Progenitor cell of endocrine pancreas (in vitro differentiated cells): ENCODE results near the gene FYN. TPM values are rescaled to one million over a fixed set of nuclear protein-coding genes. Genes with fewer than 3 reads are reported as not detected.
A peak's percentile ranks its signal among the peaks of the same experiment; 100 is the strongest.

ENCODE experiments used
- DNase-seq: peaks from one replicate; pipeline ENCODE4 v3.0.0; 2021; ENCODE audit warnings: low spot score; ENCODE audit not compliant: unreplicated experiment
- H3K27ac Mint-ChIP-seq: 2 replicates; pipeline ENCODE4 v1.8.0; 2021; ENCODE audit warnings: mild to moderate bottlenecking, moderate library complexity, mixed read lengths
- H3K27me3 Mint-ChIP-seq: 2 replicates; pipeline ENCODE4 v1.8.0; 2021; ENCODE audit warnings: mixed read lengths
- H3K36me3 Mint-ChIP-seq: 2 replicates; pipeline ENCODE4 v1.8.0; 2022; ENCODE audit warnings: mixed read lengths; ENCODE audit not compliant: insufficient read depth
- H3K4me1 Mint-ChIP-seq: 2 replicates; pipeline ENCODE4 v1.8.0; 2021; ENCODE audit warnings: low read depth, mixed read lengths
- H3K4me3 Mint-ChIP-seq: 2 replicates; pipeline ENCODE4 v1.8.0; 2021; ENCODE audit warnings: low read depth, mild to moderate bottlenecking, moderate library complexity, mixed read lengths
- H3K9me3 Mint-ChIP-seq: 2 replicates; pipeline ENCODE4 v1.8.0; 2021; ENCODE audit warnings: low read depth, mixed read lengths
- CTCF ChIP-seq: fragments of 200-600 bp; sonication (generic); IDR thresholded peaks from one replicate; pipeline ENCODE4 v1.5.0; 2021; ENCODE audit warnings: antibody characterized with exemption, mild to moderate bottlenecking; ENCODE audit not compliant: unreplicated experiment
- total RNA-seq: library from RNA; stranded (reverse); gene quantifications from 2 replicates; pipeline ENCODE4 v1.2.1, GENCODE V29; 2021

FYN gene
- total RNA-seq, 1 donor from 2014 or later = 169 TPM

- Mint-ChIP-seq H3K27me3 (no peaks in the 10 kb centered on the region), H3K9me3 (no peaks in the 10 kb centered on the region), H3K27ac (no peak overlapping the region), H3K4me1 (peaks cover 25% of the 10 kb centered on the region), H3K36me3 (peaks cover 30% of the 10 kb centered on the region), H3K4me3 (no peak overlapping the region)
- TF ChIP-seq CTCF = no peak
- DNase-seq = no peak
These were observed 193.1 kb downstream of the FYN start for GRCh38 chr6:111680015-111680712.

- TF ChIP-seq CTCF = no peak
- H3K36me3 Mint-ChIP-seq = peaks cover 25% of the 10 kb centered on the region
- H3K4me3 Mint-ChIP-seq = no peak overlapping the region
- no peaks in the 10 kb centered on the region for H3K9me3 Mint-ChIP-seq
- H3K4me1 Mint-ChIP-seq = peaks cover 31% of the 10 kb centered on the region
- H3K27me3 Mint-ChIP-seq = no peaks in the 10 kb centered on the region
- H3K27ac Mint-ChIP-seq = no peak overlapping the region
- no peak for DNase-seq
These were observed 194.0 kb downstream of the FYN start for GRCh38 chr6:111679126-111679858.

GRCh38 chr6:111677249-111677990, 195.8 kb downstream of the FYN start:
- no peak for TF ChIP-seq CTCF
- H3K4me1 Mint-ChIP-seq = peaks cover 45% of the 10 kb centered on the region
- peak overlapping the region; percentile 34 for H3K27ac Mint-ChIP-seq
- H3K4me3 Mint-ChIP-seq = peak overlapping the region; percentile 14
- H3K9me3 Mint-ChIP-seq = no peaks in the 10 kb centered on the region
- no peak for DNase-seq
- no peaks in the 10 kb centered on the region for H3K27me3 Mint-ChIP-seq
- H3K36me3 Mint-ChIP-seq = peaks cover 23% of the 10 kb centered on the region

- Mint-ChIP-seq H3K27me3 (no peaks in the 10 kb centered on the region), H3K36me3 (peaks cover 22% of the 10 kb centered on the region), H3K4me1 (peaks cover 48% of the 10 kb centered on the region), H3K9me3 (no peaks in the 10 kb centered on the region), H3K27ac (no peak overlapping the region), H3K4me3 (no peak overlapping the region)
- no peak for TF ChIP-seq CTCF
- DNase-seq = no peak
These were observed 196.9 kb downstream of the FYN start for GRCh38 chr6:111676383-111676782.

- Mint-ChIP-seq H3K27ac (no peak overlapping the region), H3K9me3 (no peaks in the 10 kb centered on the region), H3K4me3 (no peak overlapping the region), H3K27me3 (no peaks in the 10 kb centered on the region), H3K4me1 (peaks cover 48% of the 10 kb centered on the region), H3K36me3 (peaks cover 30% of the 10 kb centered on the region)
- TF ChIP-seq CTCF = no peak
- no peak for DNase-seq
These were observed 198.4 kb downstream of the FYN start for GRCh38 chr6:111674883-111675282.
